Cardiac atrium fibroblast (primary cell): ENCODE measurements around the gene ITGA4. TPM values are rescaled to one million over a fixed set of nuclear protein-coding genes. Genes with fewer than 3 reads are reported as not detected.

ENCODE experiments used
- total RNA-seq: library from RNA; depleted of rRNA; stranded (reverse); fragments of >200 nt; gene quantifications from 2 replicates; pipeline ENCODE4 v1.2.3, GENCODE V29; 2015

ITGA4 gene
- total RNA-seq: 5.8 and 7.1 TPM in 2 replicates

DNA sequence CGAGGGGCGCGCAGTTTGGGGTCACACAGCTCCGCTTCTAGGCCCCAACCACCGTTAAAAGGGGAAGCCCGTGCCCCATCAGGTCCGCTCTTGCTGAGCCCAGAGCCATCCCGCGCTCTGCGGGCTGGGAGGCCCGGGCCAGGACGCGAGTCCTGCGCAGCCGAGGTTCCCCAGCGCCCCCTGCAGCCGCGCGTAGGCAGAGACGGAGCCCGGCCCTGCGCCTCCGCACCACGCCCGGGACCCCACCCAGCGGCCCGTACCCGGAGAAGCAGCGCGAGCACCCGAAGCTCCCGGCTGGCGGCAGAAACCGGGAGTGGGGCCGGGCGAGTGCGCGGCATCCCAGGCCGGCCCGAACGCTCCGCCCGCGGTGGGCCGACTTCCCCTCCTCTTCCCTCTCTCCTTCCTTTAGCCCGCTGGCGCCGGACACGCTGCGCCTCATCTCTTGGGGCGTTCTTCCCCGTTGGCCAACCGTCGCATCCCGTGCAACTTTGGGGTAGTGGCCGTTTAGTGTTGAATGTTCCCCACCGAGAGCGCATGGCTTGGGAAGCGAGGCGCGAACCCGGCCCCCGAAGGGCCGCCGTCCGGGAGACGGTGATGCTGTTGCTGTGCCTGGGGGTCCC lies at the start of gene ITGA4:
Gene ITGA4 (plus strand): TSS at position 266 of the 620 bp plus-strand sequence. CDS start 269 bp downstream, at position 535.

Other genes starting within 250 kb of the ITGA4 start
- gene CERKL, start 199.7 kb downstream of the ITGA4 start, total RNA-seq: not detected in 2 replicates
- gene NEUROD1, start 223.1 kb downstream of the ITGA4 start, total RNA-seq: not detected in 2 replicates